Colonic mucosa (tissue), 4 donors: ENCODE results near the gene LRRC8C. TPM values are rescaled to one million over a fixed set of nuclear protein-coding genes. Genes with fewer than 3 reads are reported as not detected.

ENCODE experiments used
- DNase-seq: peaks from one replicate; pipeline ENCODE4 v3.0.0-alpha.2; 2020
- H3K27ac ChIP-seq: fragments of 200-600 bp; one replicate; pipeline ENCODE4 v1.8.0; 2021
- H3K27me3 ChIP-seq: fragments of 200-600 bp; one replicate; pipeline ENCODE4 v1.8.0; 2021
- H3K36me3 ChIP-seq: fragments of 200-600 bp; one replicate; pipeline ENCODE4 v1.8.0; 2021
- H3K4me1 ChIP-seq: fragments of 200-600 bp; one replicate; pipeline ENCODE4 v1.8.0; 2021; ENCODE audit warnings: mild to moderate bottlenecking
- H3K4me3 ChIP-seq: fragments of 200-600 bp; one replicate; pipeline ENCODE4 v1.8.0; 2021
- H3K9ac ChIP-seq, 2 donors: one replicate each; pipeline ENCODE4 v1.7.0; 2013; ENCODE audit warnings: control low read depth in 2 of 2, low read depth in 2 of 2, low read length in 2 of 2
- H3K9me3 ChIP-seq: fragments of 200-600 bp; one replicate; pipeline ENCODE4 v1.8.0; 2021
- CTCF ChIP-seq: fragments of 200-600 bp; IDR thresholded peaks from one replicate; pipeline ENCODE4 v1.8.0; 2022; ENCODE audit warnings: antibody characterized with exemption, mild to moderate bottlenecking
- intact Hi-C: fragments of 100-400 bp; cut with DNase I; formaldehyde crosslinking; loops from one replicate; pipeline ENCODE4 v1.14.1; 2022
- total RNA-seq, 2 donors: library from RNA; stranded (reverse); fragmentation: NEBNext Ultra II Directional in 1 of 2; extraction: Animal tissue kit (Norgen Biotek cat#: 25700) in 1 of 2; gene quantifications; one replicate each; pipeline ENCODE4 v1.2.1, GENCODE V29; 2021
- donor health status: healthy.
- donor health status: DM: no; HTN: no; CAD: no.
- donor health status: DM: no; HTN: no; CAD: no.

LRRC8C gene
- total RNA-seq, 2 donors from 2014 or later = 1.2 to 3.3 TPM

GRCh38 chr1:89637496-89637895, 4.6 kb downstream of the LRRC8C start:
- no peak for TF ChIP-seq CTCF
- H3K9ac ChIP-seq = no peak overlapping the region
- no peaks in the 10 kb centered on the region for H3K9me3 ChIP-seq
- DNase-seq = no peak
- H3K27ac ChIP-seq = no peak overlapping the region
- intact Hi-C loops = no loop called here
- H3K36me3 ChIP-seq = no peaks in the 10 kb centered on the region
- H3K4me1 ChIP-seq = no peaks in the 10 kb centered on the region
- H3K27me3 ChIP-seq = no peaks in the 10 kb centered on the region
- H3K4me3 ChIP-seq = no peak overlapping the region

DNA sequence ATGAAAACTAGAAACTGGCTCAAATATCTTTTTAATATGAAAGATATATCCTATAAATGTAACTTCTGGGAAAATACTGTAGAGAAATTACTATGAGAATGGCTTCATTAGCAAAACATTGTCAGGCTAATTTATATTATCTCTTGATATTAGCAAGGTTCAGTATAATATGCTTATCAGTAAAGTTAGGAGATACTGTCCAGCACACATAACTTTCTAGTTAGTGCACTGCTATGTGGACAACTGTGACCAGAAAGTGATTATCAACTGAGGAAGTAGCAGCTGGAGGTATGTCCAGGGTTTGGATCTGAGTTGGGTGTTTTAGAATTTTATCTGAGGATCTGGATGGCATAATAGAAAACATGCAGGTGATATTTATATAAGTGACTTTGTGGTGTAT, 7.5 kb downstream of the LRRC8C start:
- TF ChIP-seq CTCF = no peak
- intact Hi-C loops = no loop called here
- no peak overlapping the region for H3K9ac ChIP-seq
- no peaks in the 10 kb centered on the region for H3K4me1 ChIP-seq
- H3K4me3 ChIP-seq = no peak overlapping the region
- DNase-seq = no peak
- no peak overlapping the region for H3K27ac ChIP-seq
- no peaks in the 10 kb centered on the region for H3K36me3 ChIP-seq
- no peaks in the 10 kb centered on the region for H3K27me3 ChIP-seq
- H3K9me3 ChIP-seq = no peaks in the 10 kb centered on the region

DNA sequence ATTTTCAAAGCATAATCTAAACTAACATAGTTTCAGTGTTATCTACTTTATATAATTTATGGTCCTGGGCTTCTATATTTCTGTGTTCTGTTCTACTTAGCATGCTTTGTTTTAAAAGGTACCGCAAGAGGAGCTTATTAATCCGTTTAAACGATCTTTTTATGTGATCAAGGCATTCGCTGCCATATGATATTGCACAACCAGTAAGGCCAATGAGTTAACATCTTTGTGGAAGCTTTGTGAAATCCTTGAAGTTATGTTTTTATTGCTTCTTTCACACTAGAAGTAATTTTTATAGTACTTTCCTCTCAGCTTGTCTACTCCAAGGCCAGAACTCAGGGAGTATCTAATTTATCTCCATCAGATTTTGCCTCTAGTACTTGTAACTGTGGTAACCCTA, 8.9 kb downstream of the LRRC8C start:
- no peak for DNase-seq
- intact Hi-C loops = no loop called here
- TF ChIP-seq CTCF = no peak
- Histone ChIP-seq H3K27ac (no peak overlapping the region), H3K4me3 (no peak overlapping the region), H3K36me3 (no peaks in the 10 kb centered on the region), H3K4me1 (no peaks in the 10 kb centered on the region), H3K9ac (no peak overlapping the region), H3K27me3 (no peaks in the 10 kb centered on the region), H3K9me3 (no peaks in the 10 kb centered on the region)

- H3K27me3 ChIP-seq = no peaks in the 10 kb centered on the region
- H3K4me3 ChIP-seq = no peak overlapping the region
- no peak overlapping the region for H3K9ac ChIP-seq
- no peak for TF ChIP-seq CTCF
- H3K4me1 ChIP-seq = no peaks in the 10 kb centered on the region
- no peaks in the 10 kb centered on the region for H3K36me3 ChIP-seq
- intact Hi-C loops = no loop called here
- no peaks in the 10 kb centered on the region for H3K9me3 ChIP-seq
- no peak overlapping the region for H3K27ac ChIP-seq
- DNase-seq = no peak
These were observed 10.7 kb downstream of the LRRC8C start for GRCh38 chr1:89643577-89643976.

GRCh38 chr1:89644119-89644814, 11.3 kb downstream of the LRRC8C start:
- no peak for TF ChIP-seq CTCF
- Histone ChIP-seq H3K4me1 (no peaks in the 10 kb centered on the region), H3K9me3 (no peaks in the 10 kb centered on the region), H3K4me3 (no peak overlapping the region), H3K9ac (no peak overlapping the region), H3K27me3 (no peaks in the 10 kb centered on the region), H3K36me3 (no peaks in the 10 kb centered on the region), H3K27ac (no peak overlapping the region)
- intact Hi-C loops = no loop called here
- no peak for DNase-seq
